ENCODE data around the gene MMP21.

Gene MMP21

DNA sequence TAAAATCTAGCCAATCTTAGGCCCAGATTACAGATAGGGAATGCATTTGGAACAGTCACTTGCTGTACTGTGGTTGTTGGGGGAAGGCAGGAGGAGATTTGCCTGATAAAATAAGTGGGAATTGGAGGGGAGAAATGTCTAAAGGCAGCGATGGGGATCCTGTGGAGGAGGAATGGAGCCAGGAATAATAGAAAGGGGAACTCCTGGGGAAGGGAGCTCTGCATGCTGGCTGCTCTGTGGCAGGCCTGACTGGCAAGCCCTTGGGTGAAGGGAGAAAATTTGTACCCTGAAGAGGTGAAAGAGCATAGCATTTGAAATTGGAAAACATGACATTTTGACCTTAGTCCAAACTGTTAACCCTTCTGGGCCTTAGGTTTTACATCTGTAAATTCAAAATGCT is 13.7 kb downstream of the MMP21 start:
- DNase-seq: no peak

GRCh38 chr10:125757742-125758141 is 17.9 kb downstream of the MMP21 start:
- no peak for DNase-seq

GRCh38 chr10:125756853-125757487 is 18.7 kb downstream of the MMP21 start:
- DNase-seq: no peak

- no peak for DNase-seq
These were observed 19.4 kb downstream of the MMP21 start for GRCh38 chr10:125756196-125756595.

- no peak for DNase-seq
These were observed 28.2 kb downstream of the MMP21 start for GRCh38 chr10:125747417-125747816.

DNA sequence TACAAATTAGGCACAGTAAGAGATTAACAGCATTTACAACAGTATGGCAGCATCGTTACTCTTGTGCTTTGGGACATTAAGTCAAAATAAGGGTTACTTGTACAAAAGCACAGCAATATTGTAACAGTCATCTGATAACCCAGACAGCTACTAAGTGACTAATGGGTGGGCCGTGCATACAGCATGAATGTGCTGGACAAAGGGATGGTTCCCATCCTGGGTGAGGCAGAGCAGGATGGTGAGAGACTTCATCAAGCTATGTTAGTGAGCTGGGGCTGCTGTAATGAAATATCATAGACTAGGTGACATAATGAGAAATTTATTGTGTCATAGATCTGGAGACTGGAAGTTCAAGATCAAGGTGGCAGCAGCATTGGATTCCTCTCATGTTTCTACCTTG is 30.7 kb downstream of the MMP21 start:
- DNase-seq: no peak

DNA sequence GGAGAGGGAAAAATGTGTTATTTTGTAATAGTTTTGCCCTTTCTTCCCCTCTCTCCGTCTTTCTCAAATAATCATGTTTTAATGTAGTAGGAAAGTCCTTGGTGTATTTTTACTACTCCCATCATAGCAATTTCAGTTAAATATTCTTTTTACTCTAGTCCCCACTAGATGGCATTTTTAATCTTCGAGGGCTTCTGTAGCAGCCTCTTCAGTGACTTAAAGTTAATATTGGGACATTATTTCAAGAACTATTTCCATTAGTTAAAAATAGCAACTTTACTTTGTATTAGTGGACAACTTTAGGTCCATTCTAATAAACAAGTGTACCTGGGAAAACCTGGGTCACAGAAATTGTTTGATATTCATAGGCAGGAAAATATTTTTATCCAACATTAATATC is 33.2 kb downstream of the MMP21 start:
- no peak for DNase-seq

DNA sequence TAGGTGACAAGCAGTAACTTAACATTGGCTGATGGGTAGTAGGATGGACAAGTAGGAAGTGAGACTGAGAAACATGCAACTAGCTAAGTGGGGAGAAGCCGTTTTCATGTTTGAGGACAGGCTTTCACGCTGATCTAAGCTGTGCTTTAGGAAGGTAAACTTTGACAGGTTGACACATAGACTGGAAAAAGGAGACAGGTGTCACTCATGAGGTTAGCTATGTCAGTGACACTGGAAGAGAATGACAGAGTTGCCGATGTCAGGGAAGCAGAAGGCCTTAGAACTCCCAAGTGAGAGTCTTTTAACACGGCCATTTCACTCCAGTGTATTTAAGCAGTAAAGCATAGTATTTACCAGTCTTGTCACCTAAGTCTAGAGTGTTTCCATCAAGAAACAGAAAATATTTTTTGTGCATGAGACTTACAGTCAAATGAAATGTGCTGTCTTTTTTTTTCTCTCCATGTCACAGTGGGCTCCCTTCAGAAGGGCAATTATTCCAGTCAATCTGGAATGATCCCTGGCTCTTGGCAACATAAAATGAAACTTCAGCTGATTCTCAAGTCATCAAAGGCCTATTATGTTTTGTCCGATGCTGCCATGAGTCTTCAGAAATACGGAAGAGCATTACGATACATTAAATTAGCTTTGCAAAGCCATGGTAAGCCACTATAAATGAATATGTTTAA is 35.5 kb downstream of the MMP21 start:
- no peak for DNase-seq

DNA sequence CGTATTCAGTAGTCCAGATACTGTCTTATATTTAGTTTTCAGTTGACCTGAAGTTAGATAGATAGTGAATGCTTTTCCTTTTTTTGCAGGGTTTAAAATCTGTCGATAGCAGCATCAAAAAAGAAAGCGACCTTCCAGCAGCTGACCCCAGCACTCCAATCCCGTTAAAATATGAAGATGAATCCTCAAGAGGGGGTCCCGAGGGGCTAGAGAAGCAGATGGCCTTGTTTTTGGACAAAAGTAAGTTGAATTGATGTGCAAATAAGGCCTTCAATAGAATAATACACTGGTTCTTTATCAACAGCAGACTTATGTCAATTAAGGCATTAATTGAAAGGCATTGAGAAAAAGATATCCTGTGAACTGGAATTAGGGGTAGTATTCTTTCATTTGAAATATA is 37.4 kb downstream of the MMP21 start:
- no peak for DNase-seq

DNA sequence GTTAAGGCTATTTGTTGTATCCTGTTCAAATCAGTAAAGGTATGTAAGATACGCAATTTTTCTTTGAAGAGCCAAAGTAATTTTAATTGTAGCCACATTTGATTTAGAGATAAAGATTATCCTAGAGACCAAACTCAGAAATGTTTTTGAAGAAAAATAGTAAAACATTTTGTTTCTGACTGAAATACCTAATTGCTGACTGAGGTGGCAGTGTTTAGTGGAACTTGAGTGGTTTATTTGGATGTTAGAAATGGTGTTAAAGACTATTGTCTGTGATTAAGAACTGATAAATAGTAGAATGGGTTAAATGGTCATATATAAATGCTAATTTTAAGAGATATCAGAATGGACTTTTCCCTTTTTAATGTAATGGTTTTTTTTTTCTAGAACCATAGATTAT is 40.8 kb downstream of the MMP21 start:
- no peak for DNase-seq

DNA sequence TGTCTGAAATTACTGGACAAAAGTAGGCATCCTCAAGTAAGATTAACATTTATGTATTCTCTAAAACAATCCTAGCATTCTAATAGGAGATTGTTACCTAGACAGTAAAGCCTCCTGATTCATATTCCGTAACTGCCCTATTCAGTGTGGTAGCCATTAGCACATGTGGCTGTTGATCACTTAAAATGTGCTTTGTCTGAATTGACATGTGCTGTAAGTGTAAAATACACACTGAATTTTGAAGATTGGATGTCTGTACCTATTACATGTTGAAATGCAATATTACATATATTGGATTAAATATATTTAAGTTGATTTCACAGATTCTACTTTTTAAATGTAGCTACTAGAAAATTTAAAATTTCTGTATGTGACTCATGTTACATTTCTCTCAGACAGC is 41.5 kb downstream of the MMP21 start:
- no peak for DNase-seq

DNA sequence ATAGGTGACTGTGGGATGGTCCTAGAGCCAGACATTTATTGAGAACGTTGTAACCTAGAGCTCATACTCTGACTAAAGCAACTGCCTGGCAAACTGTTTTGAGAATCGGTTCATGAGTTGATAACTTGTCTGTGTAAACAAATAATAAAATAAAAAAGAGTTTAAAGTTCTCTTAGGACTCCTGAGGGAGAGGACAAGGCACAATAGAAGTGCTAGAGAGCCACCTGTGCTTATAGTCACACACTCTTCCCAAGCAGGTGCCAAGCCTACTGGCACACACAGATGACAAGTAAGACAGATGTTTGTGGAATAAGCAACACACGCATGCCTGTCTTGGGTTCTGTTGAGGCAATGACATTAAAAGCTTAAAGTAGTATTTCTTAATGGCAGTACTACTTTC is 48.2 kb downstream of the MMP21 start:
- DNase-seq: no peak

GRCh38 chr10:125726914-125727313 is 48.7 kb downstream of the MMP21 start:
- no peak for DNase-seq

GRCh38 chr10:125722811-125723210 is 52.8 kb downstream of the MMP21 start:
- DNase-seq: no peak

- DNase-seq: no peak
These were observed 54.6 kb downstream of the MMP21 start for GRCh38 chr10:125721035-125721434.

GRCh38 chr10:125720002-125720382 is 55.6 kb downstream of the MMP21 start:
- DNase-seq: no peak

DNA sequence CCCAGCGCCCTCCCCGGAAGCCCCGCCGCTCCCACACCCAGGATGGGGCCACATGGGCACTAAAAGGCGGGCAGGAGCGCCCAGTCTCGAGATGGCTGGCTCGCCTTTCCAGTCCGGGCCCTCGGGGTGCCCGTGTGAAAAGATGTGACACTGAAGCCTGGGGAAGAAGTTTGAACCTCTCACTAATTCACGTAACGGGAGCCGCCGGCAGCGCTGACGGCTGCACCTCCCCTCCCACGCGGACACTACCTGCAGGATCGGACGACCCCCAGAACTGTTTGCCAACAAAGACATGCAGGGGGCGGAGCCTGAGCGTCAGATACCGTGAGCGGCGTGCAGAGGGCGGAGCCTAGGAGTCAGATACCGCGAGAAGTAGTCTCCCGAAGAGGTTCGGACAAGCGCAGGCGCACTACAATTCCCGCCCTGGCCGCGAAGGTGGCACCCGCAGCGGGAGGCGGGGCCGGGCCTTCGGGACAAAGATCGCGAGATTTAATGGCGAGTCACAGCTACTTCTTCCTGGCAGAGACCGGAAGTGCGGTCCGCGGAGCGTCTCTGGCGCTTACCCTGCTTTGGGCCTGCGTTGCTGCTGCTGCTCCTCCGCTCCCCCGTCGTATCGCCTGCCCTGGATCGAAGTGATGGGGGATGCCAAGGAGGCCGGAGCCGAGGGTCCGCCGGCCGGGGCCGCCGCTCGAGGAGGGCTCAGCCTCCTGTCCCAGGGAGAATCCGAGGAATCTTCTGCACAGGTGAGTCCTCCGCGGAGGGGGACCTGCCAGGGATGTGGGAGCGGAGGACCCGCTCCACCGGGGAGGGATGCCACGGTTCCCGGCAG is 56.2 kb downstream of the MMP21 start, which contains the start of gene EDRF1:
EDRF1 (plus strand) TSS at position 537 of the 829 bp plus-strand sequence; CDS start at position 636, 99 bp downstream.
- DNase-seq: peak; percentile 75 to 92
